HG03457 (cell line): ENCODE data around the gene ZNF773.
"Not testable (repeated sequence)": the region's sequence is repeated elsewhere in the genome, so short reads cannot be mapped to it uniquely, and the experiment has no call there.

Experiments
- ATAC-seq: cut with Tn5 transposase; IDR thresholded peaks from one replicate; pipeline ENCODE4 v1.9.1; 2021; ENCODE audit warnings: moderate number of reproducible peaks; ENCODE audit not compliant: unreplicated experiment

ZNF773 gene

DNA sequence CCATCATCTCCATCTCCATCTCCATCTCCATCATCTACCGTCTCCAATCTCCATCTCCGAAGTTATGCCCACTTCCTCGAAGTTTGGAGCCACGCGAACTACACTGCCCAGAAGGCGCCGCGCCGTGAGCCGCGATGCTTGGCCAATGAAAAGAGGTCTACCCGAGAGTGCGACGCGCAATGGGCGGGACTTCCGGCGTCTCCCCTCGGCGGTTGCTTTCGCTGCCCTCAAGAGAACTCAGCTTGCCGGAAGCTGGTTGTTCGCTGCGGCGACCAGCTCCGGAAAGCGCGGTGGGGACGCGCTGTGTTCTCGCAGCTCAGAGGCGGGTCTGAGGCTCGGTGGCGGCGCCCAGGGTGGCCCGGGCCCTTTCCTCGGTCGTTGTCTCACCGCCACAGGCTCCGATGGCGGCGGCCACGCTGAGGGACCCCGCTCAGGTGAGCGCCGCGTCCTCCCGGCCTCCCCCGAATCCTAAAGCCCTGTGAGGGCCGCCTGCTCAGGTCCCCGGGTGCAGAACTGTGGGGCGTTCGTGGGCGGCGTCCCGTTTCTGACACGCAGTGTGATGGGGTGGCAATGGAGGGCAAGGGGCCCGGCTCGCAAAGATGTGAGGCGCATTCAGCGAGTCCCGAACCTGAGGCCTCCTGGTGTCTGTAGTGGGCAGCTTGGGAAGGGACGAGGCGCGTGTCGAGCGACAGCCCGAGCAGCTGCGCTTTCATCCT lies at the start of gene ZNF773:
ZNF773 (plus strand) TSS at position 259 of the 716 bp plus-strand sequence; CDS start at position 402, 143 bp downstream.
- ATAC-seq: peak; percentile 94

DNA sequence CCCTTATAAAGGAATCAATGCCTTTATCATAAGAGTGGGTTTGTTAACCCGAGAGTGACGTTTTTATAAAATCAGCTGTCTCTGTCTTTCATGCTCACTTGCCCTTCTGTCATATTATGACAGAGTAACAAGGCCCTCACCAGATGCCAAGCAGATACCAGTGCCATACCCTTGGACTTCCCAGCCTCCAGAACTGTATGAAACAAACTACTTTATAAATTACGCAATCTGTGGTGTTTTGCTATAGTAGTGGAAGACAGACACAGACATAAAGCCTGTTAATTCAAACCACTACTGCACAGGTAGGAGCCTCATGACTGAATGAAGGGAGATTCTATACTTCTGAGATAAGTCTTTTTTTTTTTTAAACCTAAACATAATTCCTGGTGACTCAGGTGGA lies 47.4 kb upstream of the ZNF773 start:
- no peak for ATAC-seq

DNA sequence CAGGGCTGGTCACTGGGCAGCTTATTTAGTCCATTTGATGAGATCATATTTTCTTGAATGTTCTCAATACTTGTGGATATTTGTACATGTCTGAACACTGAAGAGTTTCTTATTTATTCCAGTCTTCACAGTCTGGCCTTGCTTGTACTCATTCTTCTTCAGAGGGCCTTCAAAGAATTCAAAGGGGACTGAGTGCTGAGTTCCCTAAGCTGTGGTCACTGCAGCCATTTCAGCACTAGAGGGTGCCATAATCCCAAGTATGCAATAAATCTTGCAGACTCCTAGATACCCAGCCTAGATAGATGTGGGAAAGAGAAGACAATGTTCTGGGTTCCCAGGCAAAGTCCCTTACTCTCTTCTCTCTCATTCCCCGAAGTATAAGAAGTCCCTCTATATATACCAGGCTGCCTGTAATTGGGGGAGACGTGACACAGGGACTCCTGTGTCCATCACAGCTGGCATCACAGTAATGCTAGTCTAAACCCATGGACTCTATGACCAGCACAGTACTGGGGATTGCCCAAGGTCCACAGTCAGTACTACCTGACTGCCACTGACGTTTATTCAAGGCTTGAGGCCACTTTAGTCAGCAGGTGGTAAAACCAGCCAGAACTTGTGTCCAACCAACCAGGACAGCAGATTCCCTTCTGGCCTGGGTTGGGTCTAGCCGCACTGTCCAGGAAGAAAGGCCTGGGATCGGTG lies 33.9 kb upstream of the ZNF773 start:
- ATAC-seq: no peak

DNA sequence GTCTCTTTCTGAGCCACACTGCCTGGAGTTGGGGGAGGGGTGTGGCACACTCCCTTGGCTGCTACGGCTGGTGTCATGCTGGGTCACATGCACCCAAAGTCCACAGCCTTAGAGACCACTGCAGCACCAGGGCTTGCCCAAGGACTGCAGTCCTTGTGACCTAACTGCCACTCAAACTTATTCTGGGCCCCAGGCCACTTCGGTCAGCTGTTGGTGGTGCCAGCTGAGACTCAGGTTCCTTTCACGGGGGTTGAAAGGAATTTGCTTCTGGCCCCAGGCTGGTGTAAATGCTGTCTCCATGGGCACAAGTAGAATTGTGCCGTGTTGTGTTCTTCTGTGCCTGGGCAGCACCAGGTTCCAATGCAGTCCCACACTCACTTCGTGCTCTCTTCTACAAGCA lies 33.2 kb upstream of the ZNF773 start:
- no peak for ATAC-seq

DNA sequence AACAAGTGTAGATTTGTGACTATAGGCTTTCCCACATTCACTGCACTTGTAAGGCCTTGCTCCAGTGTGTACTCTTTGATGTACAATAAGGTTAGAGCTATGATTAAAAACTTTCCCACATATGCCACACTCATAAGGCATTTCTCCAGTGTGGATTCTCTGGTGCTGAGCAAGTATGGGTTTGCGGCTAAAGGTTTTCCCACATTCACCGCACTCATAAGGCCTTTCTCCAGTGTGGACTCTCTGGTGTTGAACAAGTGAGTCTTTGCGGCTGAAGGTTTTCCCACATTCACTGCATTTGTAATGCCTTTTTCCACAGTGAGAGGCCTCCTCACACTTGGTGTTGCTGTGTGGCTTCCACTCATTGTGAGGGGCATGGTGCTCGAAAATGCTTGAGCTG lies 26.1 kb upstream of the ZNF773 start:
- ATAC-seq: no peak

DNA sequence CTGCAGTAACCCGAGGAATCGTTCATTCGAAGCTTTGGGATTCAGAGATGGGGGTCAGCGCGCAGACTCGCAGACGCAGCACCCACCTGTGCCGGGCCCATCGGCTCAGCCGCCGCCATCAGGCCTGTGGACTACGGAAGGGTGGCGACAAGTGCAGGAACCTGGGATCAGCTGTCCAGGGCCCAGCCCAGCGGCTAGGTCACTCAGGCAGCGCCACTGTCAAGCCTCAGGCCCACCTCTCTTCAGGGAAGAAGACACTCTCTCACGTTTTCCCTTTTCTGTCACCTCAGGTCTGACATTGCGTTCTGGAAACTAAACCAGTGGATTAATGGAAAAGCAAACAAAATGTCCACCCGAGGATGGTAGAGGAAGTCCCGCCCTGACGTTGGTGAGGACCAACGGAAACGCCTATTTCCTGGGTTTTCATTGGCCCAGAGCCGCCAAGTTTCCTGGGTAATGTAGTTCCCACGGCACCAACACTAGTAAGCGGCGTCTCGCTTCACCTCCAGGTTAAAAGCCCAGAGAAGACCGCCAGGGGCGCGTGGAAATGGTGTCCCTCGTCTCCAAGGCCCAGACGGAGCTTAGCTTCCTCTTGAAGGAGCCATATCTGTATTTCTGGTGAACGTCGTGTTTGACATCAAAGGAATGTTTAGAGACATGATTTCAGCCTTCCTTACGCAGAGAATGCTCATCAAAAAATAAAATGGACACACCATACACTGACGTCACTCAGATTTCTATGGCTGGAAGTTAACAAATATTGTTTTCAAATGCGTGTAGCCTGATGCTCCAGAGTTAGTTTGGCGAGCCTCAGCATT lies 22.3 kb upstream of the ZNF773 start, which contains the start of gene ZNF772:
ZNF772 (minus strand) TSS at position 376 of the 818 bp plus-strand sequence; CDS start at position 119, 257 bp downstream.
- ATAC-seq: peak; percentile 74

DNA sequence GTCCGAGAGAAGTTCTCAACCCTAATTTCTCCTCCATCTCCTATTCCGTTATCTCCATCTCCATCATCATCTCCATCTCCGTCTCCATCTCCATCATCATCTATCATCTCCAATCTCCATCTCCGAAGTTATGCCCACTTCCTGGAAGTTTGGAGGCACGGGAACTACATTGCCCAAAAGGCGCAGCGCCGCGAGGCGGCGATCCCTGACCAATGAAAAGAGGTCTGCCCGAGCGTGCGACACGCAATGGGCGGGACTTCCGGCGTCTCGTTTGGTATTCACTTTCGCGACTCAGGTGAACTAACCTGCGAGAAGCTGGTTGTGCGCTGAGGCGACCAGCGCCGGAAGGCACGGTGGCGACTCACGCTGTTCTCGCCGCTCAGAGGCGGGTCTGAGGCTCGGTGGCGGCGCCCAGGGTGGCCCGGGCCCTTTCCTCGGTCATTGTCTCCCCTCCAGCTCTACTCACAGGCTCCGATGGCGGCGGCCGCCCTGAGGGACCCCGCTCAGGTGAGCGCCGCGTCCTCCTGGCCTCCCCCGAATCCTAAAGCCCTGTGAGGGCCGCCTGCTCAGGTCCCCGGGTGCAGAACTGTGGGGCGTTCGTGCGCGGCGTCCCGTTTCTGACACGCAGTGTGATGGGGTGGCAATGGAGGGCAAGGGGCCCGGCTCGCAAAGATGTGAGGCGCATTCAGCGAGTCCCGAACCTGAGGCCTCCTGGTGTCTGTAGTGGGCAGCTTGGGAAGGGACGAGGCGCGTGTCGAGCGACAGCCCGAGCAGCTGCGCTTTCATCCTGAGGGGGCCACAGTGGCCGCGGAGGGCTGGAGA lies 12.1 kb upstream of the ZNF773 start, which contains the start of gene ZNF419:
ZNF419 (plus strand) TSS at position 274 of the 822 bp plus-strand sequence; CDS start at position 475, 201 bp downstream.
- peak; percentile 83 for ATAC-seq

DNA sequence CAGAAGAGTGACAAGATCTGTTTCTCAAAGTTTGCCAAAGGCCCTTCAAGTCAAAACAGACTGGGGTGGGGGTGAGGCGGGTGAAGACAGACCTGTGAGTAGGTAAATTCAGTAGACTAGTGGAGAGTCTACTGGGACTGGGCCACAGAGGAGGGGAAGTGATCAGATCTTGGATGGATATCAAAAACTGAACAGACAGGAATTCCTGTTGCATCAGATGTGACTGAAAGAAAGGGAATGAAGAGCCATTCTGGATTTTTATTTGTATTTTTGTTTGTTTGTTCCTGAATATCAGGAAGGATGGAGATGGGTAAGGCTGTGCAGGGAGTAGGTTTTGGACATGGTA lies 11.5 kb upstream of the ZNF773 start:
- ATAC-seq: not testable (repeated sequence)

DNA sequence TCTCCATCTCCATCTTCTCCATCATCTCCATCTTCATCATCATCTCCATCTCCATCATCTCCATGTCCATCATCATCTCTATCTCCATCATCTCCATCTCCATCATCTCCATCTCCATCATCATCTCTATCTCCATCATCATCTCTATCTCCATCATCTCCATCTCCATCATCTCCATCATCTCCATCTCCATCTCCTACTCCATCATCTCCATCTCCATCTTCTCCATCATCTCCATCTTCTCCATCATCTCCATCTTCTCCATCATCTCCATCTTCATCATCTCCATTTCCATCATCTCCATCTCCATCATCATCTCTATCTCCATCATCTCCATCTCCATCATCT lies 432 bp upstream of the ZNF773 start:
- ATAC-seq: not testable (repeated sequence)

DNA sequence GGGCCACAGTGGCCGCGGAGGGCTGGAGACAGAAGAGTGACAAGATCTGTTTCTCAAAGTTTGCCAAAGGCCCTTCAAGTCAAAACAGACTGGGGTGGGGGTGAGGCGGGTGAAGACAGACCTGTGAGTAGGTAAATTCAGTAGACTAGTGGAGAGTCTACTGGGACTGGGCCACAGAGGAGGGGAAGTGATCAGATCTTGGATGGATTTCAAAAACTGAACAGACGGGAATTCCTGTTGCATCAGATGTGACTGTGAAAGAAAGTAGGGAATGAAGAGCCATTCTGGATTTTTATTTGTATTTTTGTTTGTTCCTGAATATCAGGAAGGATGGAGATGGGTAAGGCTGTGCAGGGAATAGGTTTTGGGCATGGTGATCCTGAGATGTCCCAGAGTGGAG lies 662 bp downstream of the ZNF773 start:
- ATAC-seq: not testable (repeated sequence)

DNA sequence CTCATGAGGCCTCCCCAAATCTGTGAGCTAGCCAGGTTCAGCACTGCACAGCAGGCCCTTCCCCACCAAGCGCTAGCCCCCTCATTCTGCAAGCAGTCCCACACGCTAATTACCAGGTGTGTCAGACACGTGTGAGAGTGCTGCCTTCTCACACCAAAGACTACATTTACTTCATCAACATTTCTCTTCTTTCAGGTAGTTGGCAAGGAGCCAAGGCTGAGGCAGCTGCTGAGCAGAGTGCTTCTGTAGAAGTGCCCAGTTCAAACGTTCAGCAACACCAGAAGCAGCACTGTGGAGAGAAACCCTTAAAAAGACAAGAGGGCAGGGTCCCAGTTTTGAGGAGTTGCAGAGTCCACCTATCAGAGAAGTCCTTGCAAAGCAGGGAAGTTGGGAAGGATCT lies 6.4 kb downstream of the ZNF773 start:
- ATAC-seq: no peak

DNA sequence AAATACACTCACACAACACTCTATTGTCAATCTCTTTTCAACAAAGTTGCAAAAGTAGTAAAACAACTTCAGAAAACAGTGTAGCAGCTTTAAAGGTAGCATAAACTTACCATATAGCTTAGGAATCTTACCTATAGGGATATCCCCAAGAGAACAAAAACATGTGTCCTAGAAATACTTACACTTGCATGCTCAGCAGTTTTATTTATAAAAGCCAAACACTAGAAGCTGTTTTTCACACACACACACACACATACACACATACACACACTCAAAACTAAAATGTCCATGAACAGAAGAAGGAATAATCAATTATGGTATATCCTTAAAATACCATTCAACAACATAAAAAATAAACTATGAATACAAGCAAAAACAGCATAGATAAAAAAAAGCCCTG lies 11.7 kb downstream of the ZNF773 start:
- no peak for ATAC-seq

DNA sequence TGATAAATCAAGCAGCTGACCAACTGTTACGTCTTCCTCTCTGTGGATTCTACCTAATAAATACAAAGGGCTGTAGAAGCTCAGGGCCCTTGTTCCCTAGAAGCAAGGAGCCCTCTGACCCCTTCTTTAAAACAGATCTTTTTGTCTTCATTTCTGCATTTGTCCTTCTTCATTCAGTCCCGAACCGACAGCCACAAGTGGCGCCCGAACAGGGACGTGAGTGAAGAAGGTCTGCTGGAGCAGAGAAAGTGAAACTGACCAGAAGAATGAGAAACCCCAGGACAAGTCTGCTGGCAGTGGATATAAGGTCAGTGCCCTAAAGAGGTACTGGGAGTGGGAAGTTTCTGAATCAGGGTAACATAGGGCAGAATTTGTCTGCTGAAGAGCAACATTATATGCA lies 13.1 kb downstream of the ZNF773 start:
- no peak for ATAC-seq

DNA sequence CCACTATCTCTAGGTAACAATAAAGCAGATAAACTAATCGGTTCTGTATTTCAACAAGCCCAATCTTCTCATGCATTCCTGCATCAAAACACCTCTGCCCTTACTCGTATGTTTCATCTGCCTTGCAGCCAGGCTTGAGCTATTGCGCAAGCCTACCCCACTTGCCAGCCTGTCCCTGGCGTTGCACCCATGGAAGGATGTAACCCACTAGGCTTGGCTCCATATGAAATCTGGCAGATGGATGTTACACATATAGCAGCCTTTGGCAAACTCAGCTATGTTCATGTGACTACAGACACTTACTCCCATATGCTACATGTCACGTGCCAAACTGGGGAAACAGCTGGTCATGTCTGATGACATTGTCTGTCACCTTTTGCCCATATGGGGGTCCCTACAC lies 15.5 kb downstream of the ZNF773 start:
- no peak for ATAC-seq

DNA sequence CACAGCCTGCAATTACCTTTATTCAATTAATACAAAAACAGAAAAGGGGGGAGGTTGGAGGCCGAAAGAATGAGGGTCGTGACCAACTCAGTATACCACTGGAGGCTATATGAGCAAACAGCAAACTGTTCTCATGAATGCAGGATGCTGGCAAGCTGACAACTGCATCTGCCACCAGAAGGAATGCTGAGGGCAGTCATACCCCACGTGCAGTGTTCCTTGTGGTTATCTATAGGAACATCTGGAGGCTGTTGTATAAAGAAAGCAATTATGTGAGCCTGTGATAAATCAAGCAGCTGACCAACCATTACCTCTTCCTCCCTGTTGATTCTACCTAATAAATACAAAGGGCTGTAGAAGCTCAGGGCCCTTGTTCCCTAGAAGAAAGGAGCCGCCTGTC lies 18.3 kb downstream of the ZNF773 start:
- ATAC-seq: not testable (repeated sequence)

DNA sequence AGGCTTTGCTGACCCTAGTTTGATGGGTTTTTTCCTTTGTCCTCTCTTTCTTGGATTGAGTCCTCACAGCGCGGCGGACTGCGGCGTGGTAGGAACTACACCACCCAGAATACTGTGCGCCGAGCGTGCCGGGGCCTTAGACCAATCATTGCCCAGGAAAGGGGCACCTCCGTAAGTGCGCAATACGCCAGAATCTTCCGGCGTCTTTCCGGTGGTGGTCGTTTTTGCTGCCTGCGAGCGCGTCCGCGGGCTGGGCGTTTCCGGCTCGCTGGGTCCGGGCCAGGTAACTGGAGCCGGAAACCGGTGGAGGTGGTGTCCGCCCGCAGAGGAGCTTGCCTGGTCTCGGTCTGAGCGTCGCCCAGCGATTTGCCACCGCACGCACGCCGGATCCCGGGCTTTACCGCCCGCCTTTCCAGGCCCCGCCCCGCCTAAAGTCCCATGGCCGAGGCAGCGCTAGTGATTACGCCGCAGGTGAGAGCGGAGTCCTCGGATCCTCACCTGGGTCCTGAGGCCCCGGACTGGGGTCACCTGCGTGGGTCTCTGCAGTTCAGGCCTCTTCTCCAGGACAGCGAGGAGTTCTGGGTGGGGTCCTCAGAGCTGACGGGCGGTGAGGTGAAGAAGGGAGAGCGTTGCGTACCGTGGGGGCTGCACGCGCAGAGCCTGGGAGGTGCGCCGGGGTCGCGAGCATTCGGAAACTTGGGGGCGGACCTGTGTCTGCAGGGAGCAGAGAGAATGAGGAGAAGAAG lies 27.6 kb downstream of the ZNF773 start, which contains the start of gene ZNF549:
ZNF549 (plus strand) TSS at position 221 of the 746 bp plus-strand sequence; CDS start at position 439, 218 bp downstream.
- ATAC-seq: peak; percentile 89

DNA sequence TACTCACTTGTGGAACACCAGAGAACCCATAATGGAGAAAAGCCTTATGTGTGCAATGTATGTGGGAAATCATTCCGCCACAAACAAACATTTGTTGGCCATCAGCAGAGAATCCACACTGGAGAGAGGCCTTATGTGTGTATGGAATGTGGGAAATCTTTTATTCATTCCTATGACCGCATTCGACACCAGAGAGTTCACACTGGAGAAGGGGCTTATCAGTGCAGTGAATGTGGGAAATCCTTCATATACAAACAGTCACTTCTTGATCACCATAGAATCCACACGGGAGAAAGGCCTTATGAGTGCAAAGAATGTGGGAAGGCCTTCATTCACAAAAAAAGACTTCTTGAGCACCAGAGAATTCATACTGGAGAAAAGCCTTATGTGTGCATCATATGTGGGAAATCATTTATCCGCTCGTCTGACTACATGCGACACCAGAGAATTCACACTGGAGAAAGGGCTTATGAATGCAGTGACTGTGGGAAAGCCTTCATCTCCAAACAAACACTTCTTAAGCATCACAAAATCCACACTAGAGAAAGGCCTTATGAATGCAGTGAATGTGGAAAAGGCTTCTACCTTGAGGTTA lies 38.3 kb downstream of the ZNF773 start:
- ATAC-seq: no peak

DNA sequence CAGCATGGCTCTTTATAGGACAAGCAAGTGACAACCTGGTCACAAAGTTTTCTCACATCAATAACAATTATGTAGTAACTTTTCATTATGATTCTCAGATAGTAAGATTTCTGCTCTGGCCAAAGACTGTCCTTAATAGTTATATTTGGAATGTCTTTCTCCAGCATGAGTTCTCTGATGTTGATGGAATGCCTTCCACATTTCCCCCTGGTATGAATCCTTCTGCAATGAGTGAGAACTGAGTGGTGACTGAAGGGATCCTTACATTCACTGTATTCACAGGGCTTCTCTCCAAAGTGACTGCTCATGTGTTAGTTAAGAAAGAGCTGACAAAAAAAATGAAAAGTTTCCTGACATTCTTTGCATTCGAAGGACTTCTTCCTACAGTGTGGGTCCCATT lies 46.8 kb downstream of the ZNF773 start:
- no peak for ATAC-seq

DNA sequence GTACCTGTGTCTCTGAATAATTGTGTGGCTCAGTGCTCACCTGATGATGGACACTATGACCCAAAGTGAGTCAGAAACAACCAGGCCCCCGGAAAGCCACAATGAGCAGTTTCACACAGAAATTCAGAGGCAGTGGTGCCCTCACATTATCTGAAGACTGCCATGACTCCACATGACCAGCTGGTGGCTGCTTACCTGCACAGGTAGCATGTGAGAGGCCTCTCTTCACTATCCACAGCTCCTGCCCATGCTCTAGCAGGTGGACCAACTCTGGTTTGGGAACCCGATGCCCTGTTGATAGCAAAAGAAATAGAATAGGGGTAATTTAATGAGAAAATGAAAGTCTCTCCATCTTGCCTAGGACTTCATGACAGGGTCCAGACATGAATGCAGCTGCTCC lies 52.7 kb downstream of the ZNF773 start:
- no peak for ATAC-seq
